Lower lobe of right lung (tissue), 2 donors: ENCODE data around the gene MDP1. TPM values are rescaled to one million over a fixed set of nuclear protein-coding genes. Genes with fewer than 3 reads are reported as not detected.

Experiments
- ATAC-seq, 2 donors: fragments of 200-7000 bp; cut with Tn5 transposase; one replicate each; pipeline ENCODE4 v1.9.1; 2020 to 2022; ENCODE audit warnings: mild to moderate bottlenecking in 2 of 2, moderate library complexity in 2 of 2
- DNase-seq: peaks from one replicate; pipeline ENCODE4 v3.0.0-alpha.2; 2020
- H3K27ac ChIP-seq: fragments of 200-600 bp; one replicate; pipeline ENCODE4 v1.8.0; 2022
- H3K27me3 ChIP-seq: fragments of 200-600 bp; one replicate; pipeline ENCODE4 v1.8.0; 2022; ENCODE audit warnings: low read depth
- H3K36me3 ChIP-seq: fragments of 200-600 bp; one replicate; pipeline ENCODE4 v1.8.0; 2022; ENCODE audit warnings: mild to moderate bottlenecking
- H3K4me1 ChIP-seq: fragments of 200-600 bp; one replicate; pipeline ENCODE4 v1.8.0; 2022
- H3K4me3 ChIP-seq: fragments of 200-600 bp; one replicate; pipeline ENCODE4 v1.8.0; 2022; ENCODE audit warnings: mild to moderate bottlenecking
- H3K9me3 ChIP-seq: fragments of 200-600 bp; one replicate; pipeline ENCODE4 v1.8.0; 2022
- intact Hi-C: fragments of 100-400 bp; cut with DNase I; formaldehyde crosslinking; loops from one replicate; pipeline ENCODE4 v1.11.0; 2022
- total RNA-seq: library from RNA; stranded (reverse); fragmentation: NEBNext Ultra II Directional; extraction: Animal tissue kit (Norgen Biotek cat#: 25700); gene quantifications from one replicate; pipeline ENCODE4 v1.2.1, GENCODE V29; 2021
- TF ChIP-seq, protein P1 (sequence below): fragments of 200-600 bp; IDR thresholded peaks from one replicate; pipeline ENCODE4 v1.8.0; 2022; ENCODE audit warnings: antibody characterized with exemption, mild to moderate bottlenecking
- donor health status: DM: no; HTN: yes; CAD: no; lungs with severe emphysema.

MDP1 gene
- total RNA-seq, 1 donor from 2014 or later: 13.3 TPM

DNA sequence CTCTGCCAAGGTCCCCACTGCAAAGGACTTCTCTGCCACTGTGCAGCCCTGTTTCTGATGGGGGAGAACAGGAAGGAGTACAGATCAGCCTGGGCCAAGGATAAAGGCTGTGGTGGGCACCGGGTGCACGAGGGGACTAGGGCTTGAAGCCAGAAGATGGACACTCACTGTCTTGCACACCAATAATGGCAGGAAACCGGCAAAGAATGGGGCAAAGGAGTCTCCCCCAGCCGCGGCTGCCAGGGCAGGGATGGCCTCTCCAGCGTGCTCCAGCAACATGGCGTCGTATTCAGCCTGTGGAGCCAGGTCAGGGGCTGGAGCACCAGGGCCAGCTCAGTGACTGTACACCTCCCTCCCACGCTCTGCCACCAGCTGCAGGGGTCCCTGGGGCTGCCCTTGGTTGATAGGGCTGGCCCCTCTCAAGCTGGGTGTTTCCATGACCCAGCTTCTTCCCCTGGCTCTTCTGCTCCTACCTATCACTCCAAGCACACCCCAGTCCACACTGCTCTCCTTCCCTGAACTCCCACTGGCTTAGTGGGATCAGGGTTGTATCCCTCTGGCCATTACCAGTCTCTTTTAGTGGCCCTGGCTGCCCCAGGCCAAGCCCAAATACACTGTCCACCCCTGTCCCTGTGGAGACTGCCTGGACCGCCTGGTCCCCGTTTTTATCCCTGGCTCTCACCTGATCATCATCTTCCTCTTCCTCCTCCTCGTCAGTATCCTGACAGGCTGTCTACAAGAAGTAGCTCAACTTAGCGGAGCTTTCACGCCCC, 33.6 kb downstream of the MDP1 start:
- intact Hi-C loops: no loop called here
- no peaks in the 10 kb centered on the region for H3K27me3 ChIP-seq
- H3K27ac ChIP-seq: no peak overlapping the region
- DNase-seq (no peak), ATAC-seq (no peak)
- H3K4me1 ChIP-seq: peaks cover 2% of the 10 kb centered on the region
- TF ChIP-seq, protein P1, sequence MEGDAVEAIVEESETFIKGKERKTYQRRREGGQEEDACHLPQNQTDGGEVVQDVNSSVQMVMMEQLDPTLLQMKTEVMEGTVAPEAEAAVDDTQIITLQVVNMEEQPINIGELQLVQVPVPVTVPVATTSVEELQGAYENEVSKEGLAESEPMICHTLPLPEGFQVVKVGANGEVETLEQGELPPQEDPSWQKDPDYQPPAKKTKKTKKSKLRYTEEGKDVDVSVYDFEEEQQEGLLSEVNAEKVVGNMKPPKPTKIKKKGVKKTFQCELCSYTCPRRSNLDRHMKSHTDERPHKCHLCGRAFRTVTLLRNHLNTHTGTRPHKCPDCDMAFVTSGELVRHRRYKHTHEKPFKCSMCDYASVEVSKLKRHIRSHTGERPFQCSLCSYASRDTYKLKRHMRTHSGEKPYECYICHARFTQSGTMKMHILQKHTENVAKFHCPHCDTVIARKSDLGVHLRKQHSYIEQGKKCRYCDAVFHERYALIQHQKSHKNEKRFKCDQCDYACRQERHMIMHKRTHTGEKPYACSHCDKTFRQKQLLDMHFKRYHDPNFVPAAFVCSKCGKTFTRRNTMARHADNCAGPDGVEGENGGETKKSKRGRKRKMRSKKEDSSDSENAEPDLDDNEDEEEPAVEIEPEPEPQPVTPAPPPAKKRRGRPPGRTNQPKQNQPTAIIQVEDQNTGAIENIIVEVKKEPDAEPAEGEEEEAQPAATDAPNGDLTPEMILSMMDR: no peak
- no peaks in the 10 kb centered on the region for H3K9me3 ChIP-seq
- peaks cover 96% of the 10 kb centered on the region for H3K36me3 ChIP-seq
- H3K4me3 ChIP-seq: no peak overlapping the region

DNA sequence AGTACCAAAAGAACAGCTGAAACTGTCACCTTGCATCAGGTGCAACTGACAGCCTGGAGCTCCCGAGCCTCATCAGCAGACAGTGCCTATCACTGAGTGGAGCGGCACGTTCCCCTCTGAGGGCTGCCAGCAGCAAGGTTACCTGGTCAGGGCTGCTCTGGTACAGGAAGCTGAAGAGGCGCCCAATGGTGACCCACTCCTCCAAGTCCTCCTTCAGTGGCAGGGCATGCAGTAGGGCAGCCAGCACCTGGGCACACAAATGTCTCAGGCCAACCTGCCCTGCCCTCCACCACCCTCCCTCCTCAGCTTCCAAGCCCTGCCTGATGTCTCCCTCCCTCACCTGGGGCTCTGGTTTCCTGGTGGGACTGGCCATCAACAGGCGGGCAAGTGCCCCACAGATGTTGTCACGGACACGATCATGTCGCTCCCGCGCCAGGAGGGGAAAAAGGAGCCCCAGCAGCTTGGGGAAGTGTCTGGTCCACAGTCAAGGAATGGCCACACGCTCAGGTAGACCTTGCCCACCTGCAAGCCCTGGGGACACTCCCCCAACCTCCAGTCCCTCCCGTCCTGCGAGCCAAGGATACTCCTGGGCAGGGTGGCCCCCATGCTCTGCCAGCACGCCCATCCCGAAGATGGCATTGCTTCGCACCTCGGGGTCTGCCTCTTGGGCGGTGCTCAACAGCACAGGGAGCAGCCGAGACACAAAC, 34.3 kb downstream of the MDP1 start:
- Histone ChIP-seq H3K4me1 (no peaks in the 10 kb centered on the region), H3K4me3 (no peak overlapping the region), H3K27ac (no peak overlapping the region), H3K27me3 (no peaks in the 10 kb centered on the region), H3K9me3 (no peaks in the 10 kb centered on the region), H3K36me3 (peaks cover 97% of the 10 kb centered on the region)
- TF ChIP-seq, protein P1: no peak
- no peak for ATAC-seq
- intact Hi-C loops: no loop called here
- DNase-seq: no peak

- TF ChIP-seq, protein P1: no peak
- no peak overlapping the region for H3K27ac ChIP-seq
- intact Hi-C loops: no loop called here
- H3K4me3 ChIP-seq: no peak overlapping the region
- H3K27me3 ChIP-seq: no peaks in the 10 kb centered on the region
- H3K4me1 ChIP-seq: no peaks in the 10 kb centered on the region
- ATAC-seq (no peak), DNase-seq (no peak)
- peaks cover 99% of the 10 kb centered on the region for H3K36me3 ChIP-seq
- H3K9me3 ChIP-seq: no peaks in the 10 kb centered on the region
Observed at GRCh38 chr14:24179961-24180796, 35.7 kb downstream of the MDP1 start.

GRCh38 chr14:24179294-24179960, 36.4 kb downstream of the MDP1 start:
- no peak for DNase-seq
- intact Hi-C loops: no loop called here

More at GRCh38 chr14:24179294-24179960, 36.4 kb downstream of the MDP1 start:
- H3K27me3 ChIP-seq: no peaks in the 10 kb centered on the region
- H3K36me3 ChIP-seq: peaks cover 99% of the 10 kb centered on the region
- no peaks in the 10 kb centered on the region for H3K9me3 ChIP-seq
- no peaks in the 10 kb centered on the region for H3K4me1 ChIP-seq
- no peak overlapping the region for H3K27ac ChIP-seq
- TF ChIP-seq, protein P1: no peak
- ATAC-seq: no peak
- no peak overlapping the region for H3K4me3 ChIP-seq
